ENCODE measurements around the gene STK16. TPM values are rescaled to one million over a fixed set of nuclear protein-coding genes. Genes with fewer than 3 reads are reported as not detected.

STK16 gene
- total RNA-seq, 2 experiments from 2014 or later: 11.2 to 14.1 TPM

DNA sequence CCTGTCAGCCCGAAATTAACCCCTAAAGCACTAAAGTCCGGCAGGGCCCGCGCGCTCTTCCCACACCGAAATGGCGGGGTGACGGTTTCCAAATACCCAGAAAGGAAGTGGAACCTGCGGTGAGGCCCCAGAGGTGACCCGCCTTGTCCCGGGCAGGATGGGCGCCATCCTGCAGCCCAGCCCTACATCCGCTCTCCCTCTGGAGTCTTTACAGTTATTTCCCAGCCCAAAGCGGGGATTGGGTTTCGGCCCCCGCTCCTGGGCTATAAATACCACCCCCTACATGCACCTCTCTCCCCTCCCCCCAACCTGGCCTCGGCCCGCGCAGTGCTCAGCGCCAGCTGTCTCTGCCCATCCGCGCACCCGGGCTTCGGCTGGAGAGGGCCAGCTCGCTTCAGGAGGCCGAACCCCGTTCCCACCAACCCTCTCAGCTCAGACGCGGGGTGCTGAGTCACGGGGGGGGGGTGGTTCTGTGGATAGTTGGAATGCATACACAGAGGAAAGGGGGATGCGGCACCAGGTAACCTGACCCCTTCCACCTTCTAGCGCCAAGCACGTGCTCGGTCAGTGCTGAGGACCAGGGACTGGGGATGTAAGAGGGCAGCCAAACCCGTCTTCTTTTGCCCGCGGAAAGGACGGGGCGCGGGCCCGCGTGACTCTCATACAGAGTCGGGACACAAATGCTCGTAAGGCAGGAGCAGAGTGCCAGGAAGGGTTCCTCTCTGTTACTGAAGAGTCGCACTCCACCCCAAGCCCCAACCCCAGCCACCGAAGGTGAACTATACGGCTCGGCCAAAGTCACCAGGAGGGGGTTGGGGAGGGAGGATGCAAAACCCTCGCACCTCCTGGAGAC is 7.8 kb downstream of the STK16 start, which contains the start of gene TUBA4B:
TUBA4B (plus strand) TSS at position 344 of the 853 bp plus-strand sequence; CDS start at position 509, 165 bp downstream.
- Histone ChIP-seq H3K4me1 (ENCODE audit: insufficient read depth, low read length) (peaks cover 57% of the 10 kb centered on the region), H3K4me3 (ENCODE audit: low read length) (peak within 1 kb of the TSS; percentile 88), H3K9me3 (ENCODE audit: control insufficient read depth in 1 of 2, insufficient read depth in 1 of 2, low read length in 2 of 2) (no peaks in the 10 kb centered on the region), H3K36me3 (ENCODE audit: insufficient read depth, low read length) (peaks cover 39% of the 10 kb centered on the region), H3K27me3 (ENCODE audit: control insufficient read depth in 1 of 2, insufficient read depth in 2 of 2, low read length in 2 of 2) (no peaks in the 10 kb centered on the region), H3K27ac (ENCODE audit: low read depth in 1 of 2, low read length in 2 of 2) (peak within 1 kb of the TSS; percentile 73 to 87)
- Mint-ChIP-seq H3K36me3 (ENCODE audit: low read depth) (peaks cover 60% of the 10 kb centered on the region), H3K27me3 (no peaks in the 10 kb centered on the region), H3K4me3 (peak within 1 kb of the TSS; percentile 88), H3K4me1 (ENCODE audit: low read depth) (peaks cover 57% of the 10 kb centered on the region), H3K27ac (peak within 1 kb of the TSS; percentile 96), H3K9me3 (no peaks in the 10 kb centered on the region)
- TF ChIP-seq, protein P1, sequence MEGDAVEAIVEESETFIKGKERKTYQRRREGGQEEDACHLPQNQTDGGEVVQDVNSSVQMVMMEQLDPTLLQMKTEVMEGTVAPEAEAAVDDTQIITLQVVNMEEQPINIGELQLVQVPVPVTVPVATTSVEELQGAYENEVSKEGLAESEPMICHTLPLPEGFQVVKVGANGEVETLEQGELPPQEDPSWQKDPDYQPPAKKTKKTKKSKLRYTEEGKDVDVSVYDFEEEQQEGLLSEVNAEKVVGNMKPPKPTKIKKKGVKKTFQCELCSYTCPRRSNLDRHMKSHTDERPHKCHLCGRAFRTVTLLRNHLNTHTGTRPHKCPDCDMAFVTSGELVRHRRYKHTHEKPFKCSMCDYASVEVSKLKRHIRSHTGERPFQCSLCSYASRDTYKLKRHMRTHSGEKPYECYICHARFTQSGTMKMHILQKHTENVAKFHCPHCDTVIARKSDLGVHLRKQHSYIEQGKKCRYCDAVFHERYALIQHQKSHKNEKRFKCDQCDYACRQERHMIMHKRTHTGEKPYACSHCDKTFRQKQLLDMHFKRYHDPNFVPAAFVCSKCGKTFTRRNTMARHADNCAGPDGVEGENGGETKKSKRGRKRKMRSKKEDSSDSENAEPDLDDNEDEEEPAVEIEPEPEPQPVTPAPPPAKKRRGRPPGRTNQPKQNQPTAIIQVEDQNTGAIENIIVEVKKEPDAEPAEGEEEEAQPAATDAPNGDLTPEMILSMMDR (IDR thresholded peaks at IDR 0.05): no peak
- intact Hi-C loops (cut with DNase I, micrococcal nuclease): loop anchor here (1.0 to 10.0 kb wide), 6 partner anchors 8 to 688 kb away; partner anchors contain the start of genes ABCB6 (in 2 of the 2), CNOT9 (in 1 of the 2), DNAJB2 (in 1 of the 2) and GLB1L (in 1 of the 2)
- ChIA-PET POLR2A (interaction anchor here (0.8 to 10.1 kb wide), 17 partner anchors 8 to 857 kb away, joined by 3 to 202 read pairs (median 9); partner anchors contain the start of genes ABCB6, ANKZF1, ATG9A and CNPPD1), CTCF (interaction anchor here (0.6 to 8.4 kb wide), 9 partner anchors 23 to 248 kb away, joined by 3 to 97 read pairs (median 4); partner anchors contain the start of genes ANKZF1, ATG9A, DNAJB2 and NHEJ1)
- ATAC-seq (ENCODE audit: poor library complexity) (peak; percentile 22), DNase-seq (peak in 10 of 14 experiments; percentile 17 to 81 (median 44))

- Mint-ChIP-seq H3K9me3 (no peaks in the 10 kb centered on the region), H3K4me1 (ENCODE audit: low read depth) (peaks cover 49% of the 10 kb centered on the region), H3K27ac (peak within 1 kb of the TSS; percentile 96), H3K4me3 (peak within 1 kb of the TSS; percentile 88), H3K27me3 (no peaks in the 10 kb centered on the region), H3K36me3 (ENCODE audit: low read depth) (peaks cover 54% of the 10 kb centered on the region)
- Histone ChIP-seq H3K27me3 (ENCODE audit: control insufficient read depth in 1 of 2, insufficient read depth in 2 of 2, low read length in 2 of 2) (no peaks in the 10 kb centered on the region), H3K4me1 (ENCODE audit: insufficient read depth, low read length) (peaks cover 49% of the 10 kb centered on the region), H3K27ac (ENCODE audit: low read depth in 1 of 2, low read length in 2 of 2) (peak within 1 kb of the TSS; percentile 73 to 87), H3K4me3 (ENCODE audit: low read length) (peak within 1 kb of the TSS; percentile 88), H3K9me3 (ENCODE audit: control insufficient read depth in 1 of 2, insufficient read depth in 1 of 2, low read length in 2 of 2) (no peaks in the 10 kb centered on the region), H3K36me3 (ENCODE audit: insufficient read depth, low read length) (peaks cover 31% of the 10 kb centered on the region)
- TF ChIP-seq, protein P1 (IDR thresholded peaks at IDR 0.05): no peak
- POLR2A ChIA-PET: interaction anchor here (0.7 to 10.1 kb wide), 20 partner anchors 9 to 967 kb away, joined by 3 to 202 read pairs (median 9); partner anchors contain the start of genes ABCB6, ANKZF1, ATG9A and CNPPD1
- intact Hi-C loops (cut with DNase I, micrococcal nuclease): loop anchor here (1.0 to 10.0 kb wide), 7 partner anchors 9 to 689 kb away; partner anchors contain the start of genes ABCB6 (in 2 of the 2), ANKZF1 (in 1 of the 2), ATG9A (in 1 of the 2) and CNOT9 (in 1 of the 2)
- DNase-seq: peak; percentile 83 to 95 (median 90)
- ATAC-seq (ENCODE audit: poor library complexity): peak; percentile 71
- CTCF ChIA-PET: interaction anchor here (1.0 to 8.4 kb wide), 9 partner anchors 20 to 134 kb away, joined by 3 to 97 read pairs (median 5); partner anchors contain the start of genes ANKZF1, ATG9A, DNAJB2 and DNPEP
Observed at GRCh38 chr2:219253753-219254589, 8.7 kb downstream of the STK16 start, which contains the start of gene TUBA4A. Gene TUBA4A, minus strand, starts transcription at chr2:219253918. Its CDS starts 60 bp downstream, at chr2:219253858.
